Measurements from ENCODE around the gene SEMA4D. TPM values are rescaled to one million over a fixed set of nuclear protein-coding genes. Genes with fewer than 3 reads are reported as not detected.

Gene SEMA4D
- total and polyA plus RNA-seq, 9 of the 15 experiments (the other 6 are each of a cell fraction or from before 2014, with no cell fraction given), result 0.38 to 5.1 (median 1.8) TPM

- no peak for TF ChIP-seq PYGO2 (tag; IDR thresholded peaks at IDR 0.05)
- TF ChIP-seq BACH1 (tag; IDR thresholded peaks at IDR 0.05), result no peak
- TF ChIP-seq EHMT2 (IDR thresholded peaks at IDR 0.05), result no peak
- FAIRE-seq, result no peak
- H3K79me2 ChIP-seq (ENCODE audit: control insufficient read depth, insufficient read depth, low read length), result no peaks in the 10 kb centered on the region
- H3K4me3 ChIP-seq, result no peak overlapping the region
- peaks cover 0 to 17% of the 10 kb centered on the region in 2 experiments; a peak in 2 of 5 replicates for H3K27me3 ChIP-seq (ENCODE audit: control insufficient read depth in 2 of 2, insufficient read depth in 2 of 2, low read length in 2 of 2)
- CTCF ChIA-PET (ENCODE audit: low intra/inter-chr PET ratio), result no interaction called here
- H3K9me1 ChIP-seq (ENCODE audit: control insufficient read depth, insufficient read depth, low read length), result no peaks in the 10 kb centered on the region
- DNase-seq (ENCODE audit: extremely low read depth in 1 of 4, low spot score in 3 of 4), result no peak
- 0% methylated on average over 3 of the region's 8 CpGs for WGBS (ENCODE audit: insufficient coverage, low coverage, missing lambda C conversion rate)
- POLR2A ChIA-PET, result interaction anchor here (1.3 kb wide), 1 partner anchor 10 kb away, joined by 5 read pairs; no protein-coding TSS in a partner anchor
- H3K27ac ChIP-seq (ENCODE audit: extremely low read depth, low read depth, low read length), result no peak overlapping the region
- H2AFZ ChIP-seq (ENCODE audit: low read depth, low read length), result no peak overlapping the region
- H3K9me3 ChIP-seq (replicated peaks; ENCODE audit: control insufficient read depth, insufficient read depth, low read depth, low read length), result no peaks in the 10 kb centered on the region
- intact Hi-C loops (cut with micrococcal nuclease) (no loop called here), in situ Hi-C loops (cut with MboI) (no loop called here)
- H4K20me1 ChIP-seq (replicated peaks; ENCODE audit: control insufficient read depth, insufficient read depth, low read length), result no peaks in the 10 kb centered on the region
- no peak for ATAC-seq
- H3K4me2 ChIP-seq (ENCODE audit: insufficient read depth, low read length), result no peak overlapping the region
- no TSS peak for BruUV-seq (replicated peaks)
- no peak overlapping the region for H3K9ac ChIP-seq (ENCODE audit: insufficient read depth in 1 of 2, low read depth in 2 of 2, low read length in 2 of 2)
- H3K36me3 ChIP-seq (ENCODE audit: control insufficient read depth, insufficient read depth, low read length), result no peaks in the 10 kb centered on the region
- H3K4me1 ChIP-seq (replicated peaks in 1 of 2; ENCODE audit: control insufficient read depth in 2 of 2, insufficient read depth in 2 of 2, low read length in 2 of 2), result no peaks in the 10 kb centered on the region; a peak in 1 of 5 replicates
These were observed 41.5 kb upstream of the SEMA4D start for GRCh38 chr9:89539374-89539773.

- Histone ChIP-seq H3K27me3 (ENCODE audit: control insufficient read depth in 2 of 2, insufficient read depth in 2 of 2, low read length in 2 of 2) (peaks cover 0 to 17% of the 10 kb centered on the region in 2 experiments; a peak in 2 of 5 replicates), H3K9me3 (replicated peaks; ENCODE audit: control insufficient read depth, insufficient read depth, low read depth, low read length) (no peaks in the 10 kb centered on the region), H3K27ac (ENCODE audit: extremely low read depth, low read depth, low read length) (no peak overlapping the region), H2AFZ (ENCODE audit: low read depth, low read length) (no peak overlapping the region), H3K4me1 (replicated peaks in 1 of 2; ENCODE audit: control insufficient read depth in 2 of 2, insufficient read depth in 2 of 2, low read length in 2 of 2) (no peaks in the 10 kb centered on the region; a peak in 1 of 5 replicates), H3K4me2 (ENCODE audit: insufficient read depth, low read length) (no peak overlapping the region), H4K20me1 (replicated peaks; ENCODE audit: control insufficient read depth, insufficient read depth, low read length) (no peaks in the 10 kb centered on the region), H3K9ac (ENCODE audit: insufficient read depth in 1 of 2, low read depth in 2 of 2, low read length in 2 of 2) (no peak overlapping the region), H3K79me2 (ENCODE audit: control insufficient read depth, insufficient read depth, low read length) (no peaks in the 10 kb centered on the region), H3K36me3 (ENCODE audit: control insufficient read depth, insufficient read depth, low read length) (no peaks in the 10 kb centered on the region), H3K9me1 (ENCODE audit: control insufficient read depth, insufficient read depth, low read length) (no peaks in the 10 kb centered on the region), H3K4me3 (no peak overlapping the region)
- TF ChIP-seq SAP30 (IDR thresholded peaks at IDR 0.05; ENCODE audit: borderline replicate concordance, insufficient read depth, low read depth, low read length, poor library complexity, severe bottlenecking) (no peak), BDP1 (IDR thresholded peaks at IDR 0.05; ENCODE audit: insufficient read depth, insufficient read length) (no peak), ZNF75A (CRISPR knock-in tag; IDR thresholded peaks at IDR 0.05) (no peak), ZNF668 (CRISPR knock-in tag; IDR thresholded peaks at IDR 0.05) (no peak), BACH1 (tag; IDR thresholded peaks at IDR 0.05) (no peak), CEBPG (CRISPR knock-in tag; IDR thresholded peaks at IDR 0.05) (no peak), CEBPG (tag; conservative IDR thresholded peaks at IDR 0.05 in 1 of 2, IDR thresholded peaks at IDR 0.05 in 1 of 2) (no peak), ZNF311 (CRISPR knock-in tag; IDR thresholded peaks at IDR 0.05) (no peak)
- 4% methylated on average over 6 of the region's 9 CpGs for WGBS (ENCODE audit: insufficient coverage, low coverage, missing lambda C conversion rate)
- intact Hi-C loops (cut with micrococcal nuclease) (no loop called here), in situ Hi-C loops (cut with MboI) (no loop called here)
- DNase-seq (ENCODE audit: extremely low read depth in 1 of 4, low spot score in 3 of 4) (no peak), ATAC-seq (no peak), FAIRE-seq (no peak)
- ChIA-PET POLR2A (no interaction called here), CTCF (ENCODE audit: low intra/inter-chr PET ratio) (no interaction called here)
- BruUV-seq (replicated peaks), result no TSS peak
These were observed 41.0 kb upstream of the SEMA4D start for GRCh38 chr9:89538871-89539270.

All from K562 (cell line).